Right lobe of liver (tissue), 4 donors: ENCODE data around the gene SPACA4.

Experiments
- POLR2A ChIP-seq: fragments of 450-650 bp; IDR thresholded peaks from one replicate; pipeline ENCODE4 v1.6.1; 2017; ENCODE audit warnings: antibody characterized with exemption, mild to moderate bottlenecking
- TF ChIP-seq, protein P1 (sequence below), 4 donors: fragments of 200-600 bp in 3 of 4; fragments of 450-650 bp in 1 of 4; IDR thresholded peaks; one replicate each; pipeline versions ENCODE4 v1.5.1 to v1.8.0; 2016 to 2022; ENCODE audit warnings: antibody characterized with exemption in 4 of 4, mild to moderate bottlenecking in 2 of 4
- donor health status: DM: no; HTN: no; CAD: no.
- donor health status: DM: no; HTN: no; CAD: no.
- donor health status: DM: no; HTN: yes; CAD: no.

GRCh38 chr19:48571378-48572162 is 35.0 kb upstream of the SPACA4 start:
- no peak for TF ChIP-seq POLR2A
- TF ChIP-seq, protein P1, sequence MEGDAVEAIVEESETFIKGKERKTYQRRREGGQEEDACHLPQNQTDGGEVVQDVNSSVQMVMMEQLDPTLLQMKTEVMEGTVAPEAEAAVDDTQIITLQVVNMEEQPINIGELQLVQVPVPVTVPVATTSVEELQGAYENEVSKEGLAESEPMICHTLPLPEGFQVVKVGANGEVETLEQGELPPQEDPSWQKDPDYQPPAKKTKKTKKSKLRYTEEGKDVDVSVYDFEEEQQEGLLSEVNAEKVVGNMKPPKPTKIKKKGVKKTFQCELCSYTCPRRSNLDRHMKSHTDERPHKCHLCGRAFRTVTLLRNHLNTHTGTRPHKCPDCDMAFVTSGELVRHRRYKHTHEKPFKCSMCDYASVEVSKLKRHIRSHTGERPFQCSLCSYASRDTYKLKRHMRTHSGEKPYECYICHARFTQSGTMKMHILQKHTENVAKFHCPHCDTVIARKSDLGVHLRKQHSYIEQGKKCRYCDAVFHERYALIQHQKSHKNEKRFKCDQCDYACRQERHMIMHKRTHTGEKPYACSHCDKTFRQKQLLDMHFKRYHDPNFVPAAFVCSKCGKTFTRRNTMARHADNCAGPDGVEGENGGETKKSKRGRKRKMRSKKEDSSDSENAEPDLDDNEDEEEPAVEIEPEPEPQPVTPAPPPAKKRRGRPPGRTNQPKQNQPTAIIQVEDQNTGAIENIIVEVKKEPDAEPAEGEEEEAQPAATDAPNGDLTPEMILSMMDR (IDR thresholded peaks at IDR 0.05), result no peak
